HuH-7 (cell line): ENCODE data around the gene LHPP.

ENCODE experiments used
- DNase-seq: peaks from one replicate; pipeline ENCODE4 v3.0.0; 2011; ENCODE audit warnings: low spot score

LHPP gene

DNA sequence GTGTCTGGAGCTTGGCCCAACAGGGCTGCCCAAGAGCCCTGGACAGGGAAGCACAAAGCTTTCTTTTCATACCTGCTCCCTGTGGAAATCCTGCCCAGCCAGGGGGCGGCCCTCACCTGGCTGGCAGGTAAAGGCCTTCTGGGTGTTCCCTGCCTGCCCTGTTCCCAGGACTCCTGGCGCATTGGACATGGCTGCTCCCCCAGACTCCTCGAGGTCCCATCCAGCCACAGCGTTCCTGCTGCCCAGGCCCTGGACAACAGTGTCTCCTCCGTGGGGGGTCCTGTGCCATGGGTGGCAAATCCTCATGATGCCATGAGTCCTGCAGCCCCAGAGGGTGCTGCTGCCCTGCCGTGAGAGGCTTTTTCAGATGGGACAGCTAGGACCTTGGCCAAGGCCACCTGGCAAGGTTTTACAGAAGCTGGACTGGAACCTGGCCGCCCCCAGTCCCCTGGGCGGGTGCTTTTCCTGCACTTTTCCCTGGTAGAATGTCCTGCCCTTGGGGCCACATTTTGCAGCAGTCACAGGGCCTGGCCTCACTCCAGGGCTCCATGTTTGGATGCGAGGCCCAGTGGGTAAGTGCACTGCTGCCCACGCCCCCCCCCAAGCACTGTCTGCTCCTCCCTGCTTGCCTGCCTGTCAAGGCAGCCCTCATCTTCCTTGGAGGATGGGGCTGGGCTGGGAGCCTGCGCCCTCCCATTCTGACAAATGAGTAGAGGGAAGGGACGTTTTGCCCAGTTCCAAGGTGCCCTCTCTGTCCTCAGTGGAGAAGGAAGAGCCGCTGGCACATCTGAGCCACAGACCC lies 60.7 kb downstream of the LHPP start:
- DNase-seq = no peak

GRCh38 chr10:124522933-124523871 lies 61.6 kb downstream of the LHPP start:
- DNase-seq = peak; percentile 64

GRCh38 chr10:124523901-124524300 lies 62.3 kb downstream of the LHPP start:
- no peak for DNase-seq

- DNase-seq = no peak
Measured at GRCh38 chr10:124524991-124525653, 63.5 kb downstream of the LHPP start.

DNA sequence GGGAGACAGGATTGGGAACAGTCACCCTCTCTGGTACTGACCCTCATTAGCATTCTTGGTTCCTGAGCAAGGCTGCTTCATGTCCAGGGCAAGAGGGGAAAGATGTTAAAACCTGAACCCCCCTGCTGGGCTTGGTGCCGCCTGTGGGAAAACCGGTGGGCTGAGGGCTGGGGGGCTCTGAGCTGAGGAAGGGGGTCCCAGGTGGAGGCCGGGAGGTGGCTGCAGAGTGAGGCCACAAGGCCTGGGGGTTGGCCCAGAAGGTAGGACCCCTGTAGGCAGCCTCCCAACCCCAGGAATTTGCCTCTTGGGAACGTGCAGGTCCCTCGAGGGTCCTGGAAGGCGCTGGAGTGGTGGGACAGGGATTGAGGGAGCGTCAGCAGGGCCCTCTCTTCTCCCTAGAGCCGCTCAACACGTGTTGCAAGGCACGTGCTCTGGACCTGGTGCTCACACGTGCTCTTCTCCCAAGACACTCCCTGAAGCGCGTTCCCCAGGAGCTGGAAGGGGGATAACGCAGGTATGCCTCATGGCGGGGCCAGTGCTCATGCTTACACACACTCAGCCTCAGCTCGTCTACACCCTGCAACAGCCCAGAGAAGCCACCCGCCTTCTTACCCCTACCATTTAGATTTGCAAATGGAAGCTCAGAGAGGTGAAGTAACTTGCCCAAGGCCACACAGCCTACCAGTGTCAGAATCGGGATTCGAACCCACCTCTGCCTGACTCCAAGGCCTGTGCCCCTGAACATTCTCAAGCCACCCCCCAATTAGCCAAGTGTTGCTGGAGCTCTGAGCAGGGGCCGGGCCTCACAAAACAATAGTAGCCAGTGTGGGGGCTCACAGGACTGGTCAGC lies 64.4 kb downstream of the LHPP start:
- DNase-seq = no peak

- no peak for DNase-seq
Measured at GRCh38 chr10:124526621-124527267, 65.1 kb downstream of the LHPP start.

DNA sequence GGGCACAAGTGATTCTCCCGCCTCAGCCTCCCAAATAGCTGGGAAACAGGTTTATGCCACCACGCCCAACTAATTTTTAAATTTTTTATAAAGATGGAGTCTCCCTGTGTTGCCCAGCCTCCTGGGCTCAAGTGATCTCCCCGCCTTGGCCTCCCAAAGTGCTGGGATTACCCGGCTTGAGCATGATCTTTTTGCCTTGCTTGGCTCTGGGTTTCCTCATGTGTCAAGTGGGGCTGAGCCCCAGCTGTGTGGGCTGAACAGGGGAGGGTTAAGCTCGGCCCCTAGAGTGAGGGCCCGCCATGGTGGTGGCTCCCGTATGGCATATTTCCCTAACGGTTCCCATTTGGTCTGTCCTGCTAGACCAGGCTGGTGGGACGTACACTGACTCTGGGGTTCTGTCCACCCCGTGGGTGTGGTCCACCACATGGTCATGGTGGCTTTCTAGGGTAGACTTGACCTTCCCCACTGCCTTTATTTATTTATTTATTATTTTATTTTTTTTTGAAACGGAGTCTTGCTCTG lies 66.3 kb downstream of the LHPP start:
- no peak for DNase-seq

- DNase-seq = no peak
Measured at GRCh38 chr10:124529661-124530214, 68.1 kb downstream of the LHPP start.

DNA sequence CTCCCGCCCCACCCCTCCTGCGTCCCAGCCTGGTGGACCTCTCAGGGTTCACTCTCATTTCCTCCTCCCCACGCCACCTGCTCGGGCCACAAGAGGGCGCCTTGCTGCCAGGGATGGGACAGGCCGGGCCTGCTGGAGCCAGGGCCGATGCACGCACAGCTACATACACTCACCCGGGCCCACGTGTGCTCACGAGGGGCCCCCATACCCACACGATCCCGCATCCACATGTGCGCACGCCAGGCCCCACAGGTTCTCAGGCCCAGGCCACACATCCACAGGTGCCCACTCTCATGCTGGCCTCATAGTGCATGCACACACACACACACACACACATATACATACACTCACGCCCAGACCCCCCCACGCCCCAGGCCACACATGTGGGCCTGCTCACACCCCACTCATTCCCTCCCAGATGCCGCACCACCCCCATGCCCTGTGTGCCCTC lies 68.6 kb downstream of the LHPP start:
- DNase-seq = peak; percentile 98

DNA sequence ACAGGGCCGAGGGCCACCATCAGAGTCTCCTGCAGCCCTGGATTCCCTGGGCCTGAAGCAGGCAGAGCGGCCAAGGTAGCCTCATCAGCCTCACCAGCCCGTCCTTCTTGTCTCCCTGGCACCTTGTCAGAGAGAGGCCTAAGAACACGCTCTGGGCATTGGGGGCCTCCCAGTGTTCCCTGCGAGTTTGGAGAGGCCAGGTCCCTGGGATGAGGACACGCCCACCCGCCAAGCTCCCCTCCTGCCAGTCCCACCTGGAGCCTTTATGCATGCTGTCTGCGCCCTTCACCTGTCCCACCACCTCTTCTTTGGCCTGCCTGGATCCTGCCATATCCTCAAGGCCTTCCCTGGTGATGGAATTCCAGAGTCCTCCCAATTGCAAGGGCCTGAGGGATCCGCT lies 69.2 kb downstream of the LHPP start:
- DNase-seq = no peak

- DNase-seq = peak; percentile 84
Measured at GRCh38 chr10:124532106-124532641, 70.6 kb downstream of the LHPP start.

- no peak for DNase-seq
Measured at GRCh38 chr10:124532788-124533187, 71.2 kb downstream of the LHPP start.

- DNase-seq = no peak
Measured at GRCh38 chr10:124533266-124533665, 71.6 kb downstream of the LHPP start.

DNA sequence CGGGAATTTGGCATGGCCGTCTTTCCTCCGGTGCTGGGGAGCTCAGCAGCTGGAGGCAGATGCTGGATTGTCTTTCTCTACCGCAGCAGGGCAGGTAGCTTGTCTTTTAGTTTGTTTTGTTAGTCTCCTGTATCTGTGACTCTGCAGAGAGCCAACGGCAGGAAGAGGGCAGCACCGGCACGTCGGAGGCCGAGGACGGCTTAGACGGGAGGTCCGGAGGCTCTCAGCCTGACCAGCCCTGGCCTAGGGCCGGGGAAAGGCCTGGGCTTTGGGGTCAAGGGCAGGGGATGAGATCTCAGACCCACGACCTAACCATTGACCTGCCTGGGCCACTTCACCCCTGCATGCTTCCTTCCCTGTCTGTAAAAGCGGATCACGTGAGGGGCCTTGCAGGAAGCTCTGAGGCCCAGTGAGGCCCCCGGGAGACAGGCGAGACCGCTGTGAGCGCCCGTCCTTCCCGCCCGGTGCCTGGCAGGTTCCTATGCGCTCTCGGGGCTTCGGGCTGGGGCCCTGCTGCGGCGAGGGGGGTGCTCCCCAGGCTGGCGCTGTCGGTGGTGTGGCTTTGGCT lies 72.7 kb downstream of the LHPP start:
- no peak for DNase-seq

DNA sequence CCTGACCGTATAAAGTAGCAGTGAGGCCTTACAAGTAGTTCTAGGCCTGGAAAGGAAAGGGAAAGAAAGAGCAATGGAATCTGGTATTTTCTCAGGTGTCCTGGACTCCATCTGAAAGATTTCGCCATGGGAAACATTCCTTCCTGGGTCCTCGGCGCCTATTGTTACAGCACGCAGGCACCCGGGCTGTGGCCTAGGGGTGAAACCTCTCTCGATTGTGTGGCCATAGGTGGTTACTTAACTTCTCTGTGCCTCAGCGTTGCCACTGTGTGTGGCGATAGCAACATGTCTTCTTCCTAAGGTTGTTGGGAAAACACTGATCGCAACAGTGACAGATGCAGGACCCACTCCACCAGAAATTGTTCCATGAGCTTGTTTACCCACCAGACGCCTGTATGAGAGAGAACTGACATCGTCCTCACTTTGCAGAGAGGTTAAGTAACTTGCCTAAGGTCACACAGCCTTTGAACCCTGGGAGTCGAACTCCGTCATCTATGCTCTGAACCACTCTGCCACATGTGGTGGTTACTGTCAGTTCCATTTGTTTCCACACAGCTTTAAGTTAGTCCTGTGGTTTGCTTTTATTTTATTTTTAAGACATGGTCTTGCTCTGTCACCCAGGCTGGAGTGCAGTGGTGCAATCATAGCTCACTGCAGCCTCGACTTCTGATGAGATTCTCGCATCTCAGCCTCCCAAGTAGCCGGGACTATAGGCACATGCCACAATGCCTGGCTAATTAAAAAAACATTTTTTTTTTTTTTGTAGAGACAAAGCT lies 73.4 kb downstream of the LHPP start:
- DNase-seq = no peak

GRCh38 chr10:124535731-124536495 lies 74.3 kb downstream of the LHPP start:
- DNase-seq = no peak

- DNase-seq = peak; percentile 47
Measured at GRCh38 chr10:124536496-124537050, 75.0 kb downstream of the LHPP start.
